HG03097 (cell line): ENCODE results near the gene ALOXE3.
"Not testable (repeated sequence)": the region's sequence is repeated elsewhere in the genome, so short reads cannot be mapped to it uniquely, and the experiment has no call there.

Source experiments
- ATAC-seq: cut with Tn5 transposase; IDR thresholded peaks from one replicate; pipeline ENCODE4 v1.9.1; 2021; ENCODE audit not compliant: unreplicated experiment, low FRiP score

The ALOXE3 gene

GRCh38 chr17:8075081-8075480 is 43.2 kb downstream of the ALOXE3 start:
- ATAC-seq: no peak

GRCh38 chr17:8074554-8074953 is 43.8 kb downstream of the ALOXE3 start:
- no peak for ATAC-seq

GRCh38 chr17:8073627-8074484 is 44.5 kb downstream of the ALOXE3 start:
- no peak for ATAC-seq

GRCh38 chr17:8072729-8073461 is 45.4 kb downstream of the ALOXE3 start:
- ATAC-seq: no peak

GRCh38 chr17:8072341-8072728 is 46.0 kb downstream of the ALOXE3 start:
- ATAC-seq: no peak

DNA sequence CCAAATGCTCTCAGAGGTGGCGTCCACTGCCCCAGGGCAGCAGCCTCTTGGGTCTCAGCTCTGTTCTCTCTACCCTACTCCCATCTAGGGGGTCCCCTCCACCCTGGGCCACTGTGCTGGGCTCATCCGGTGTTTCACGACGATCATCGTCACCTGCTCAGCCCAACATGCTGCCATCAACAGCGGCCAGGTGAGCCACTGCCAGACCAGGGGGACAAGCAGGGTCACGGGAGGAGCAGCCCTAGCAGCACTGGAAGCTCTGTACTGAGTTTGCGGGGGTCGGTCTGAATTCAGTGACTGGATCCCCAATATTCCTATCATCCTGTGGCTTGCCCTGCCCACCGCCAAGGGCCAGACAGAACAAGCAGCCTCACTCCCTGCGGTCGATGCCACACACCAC is 46.8 kb downstream of the ALOXE3 start:
- no peak for ATAC-seq

DNA sequence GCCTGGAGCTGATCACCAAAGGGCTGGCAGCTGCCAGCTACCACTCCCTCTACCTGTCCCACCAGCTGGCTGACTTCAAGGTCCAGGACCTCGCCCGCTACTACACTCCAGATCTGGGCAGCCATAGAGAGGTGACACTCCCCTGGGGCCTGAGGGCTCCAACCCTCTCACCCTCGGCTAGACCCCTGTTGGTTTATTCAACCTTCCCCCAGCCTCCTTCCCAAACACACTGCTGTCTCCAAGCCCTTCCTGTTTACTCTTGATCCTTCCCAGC is 48.8 kb downstream of the ALOXE3 start:
- no peak for ATAC-seq

DNA sequence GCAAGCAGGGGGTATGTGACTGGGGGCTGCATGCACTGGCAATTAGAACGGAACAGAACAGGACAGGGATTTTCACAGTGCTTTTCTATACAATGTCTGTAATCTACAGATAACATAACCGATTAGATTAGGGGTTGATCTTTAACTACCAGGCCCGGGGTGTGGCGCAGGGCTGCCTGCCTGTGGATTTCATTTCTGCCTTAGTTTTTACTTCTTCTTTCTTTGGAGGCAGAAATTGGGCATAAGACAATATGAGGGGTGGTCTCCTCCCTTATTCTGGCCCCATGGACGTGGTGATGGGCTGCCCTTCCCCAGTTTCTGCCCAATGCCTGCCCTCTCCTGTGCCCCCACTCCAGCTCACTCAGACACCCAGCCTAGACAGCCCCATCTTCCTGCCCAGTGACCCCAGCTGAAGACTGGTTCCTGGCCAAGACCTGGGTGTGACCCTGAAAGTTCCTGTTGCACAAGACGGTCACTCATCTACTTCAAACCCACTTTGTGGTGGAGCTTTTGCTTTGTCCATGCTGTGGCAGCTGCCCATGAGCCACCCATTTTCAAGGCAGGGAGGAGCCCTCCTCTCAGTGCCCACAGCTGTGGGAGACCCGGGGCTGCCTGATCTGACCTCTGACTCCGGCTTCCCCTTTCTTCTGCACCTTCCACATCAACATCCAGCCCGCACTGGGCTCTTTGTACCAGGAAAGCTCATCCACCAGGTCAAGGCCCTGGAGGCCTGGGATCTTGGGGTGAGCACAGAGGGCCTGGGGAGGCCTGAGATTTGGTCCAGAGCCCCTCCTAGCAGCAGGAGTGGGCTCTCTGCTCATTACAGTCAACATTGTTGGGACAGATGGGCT is 49.4 kb downstream of the ALOXE3 start:
- ATAC-seq: no peak

- no peak for ATAC-seq
Observed at GRCh38 chr17:8067806-8068205, 50.5 kb downstream of the ALOXE3 start.

DNA sequence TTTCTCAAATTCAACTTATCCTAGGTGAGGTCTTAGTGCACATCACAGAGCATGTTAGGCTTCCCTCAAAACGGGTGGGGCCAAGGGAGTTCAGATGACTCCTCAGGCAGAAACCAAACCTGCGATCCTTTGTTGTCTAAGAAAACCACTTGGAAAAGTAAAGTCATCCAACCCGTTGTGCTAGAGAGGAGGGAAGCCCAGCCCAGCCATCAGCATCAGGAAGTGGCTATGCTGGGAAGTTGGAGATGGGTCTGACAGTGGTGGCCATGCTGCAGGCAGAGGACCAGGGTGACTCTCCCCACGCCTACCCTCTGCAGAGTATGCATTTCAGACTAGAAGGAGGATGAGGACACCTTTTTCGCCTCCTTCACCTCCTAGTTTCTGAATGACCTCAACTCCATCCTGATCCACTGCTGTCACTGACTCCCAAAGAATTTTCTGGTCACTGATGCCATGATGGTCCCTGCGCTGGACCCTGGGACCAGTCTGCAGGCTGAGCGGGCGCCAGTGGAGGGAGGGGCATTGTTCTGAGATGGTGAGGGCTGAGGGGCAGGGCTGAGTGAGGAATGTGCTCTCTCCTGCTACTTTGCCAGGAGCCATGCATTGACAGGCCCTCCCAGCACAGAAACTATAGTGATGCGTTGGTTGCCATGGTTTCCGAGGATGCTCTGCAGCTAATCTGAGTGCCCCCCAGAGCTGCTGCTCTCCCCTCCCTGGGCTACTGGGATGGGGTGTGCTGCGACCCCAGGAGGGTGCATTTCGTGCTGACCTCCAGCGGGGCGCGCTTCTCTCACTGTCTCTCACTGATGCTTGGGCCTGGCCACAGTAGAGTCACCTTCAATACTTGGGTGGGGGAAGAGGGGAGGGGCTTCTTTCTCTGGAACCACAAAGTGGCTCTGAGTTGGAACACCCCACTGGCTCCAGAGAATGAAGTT is 51.2 kb downstream of the ALOXE3 start:
- ATAC-seq: no peak

DNA sequence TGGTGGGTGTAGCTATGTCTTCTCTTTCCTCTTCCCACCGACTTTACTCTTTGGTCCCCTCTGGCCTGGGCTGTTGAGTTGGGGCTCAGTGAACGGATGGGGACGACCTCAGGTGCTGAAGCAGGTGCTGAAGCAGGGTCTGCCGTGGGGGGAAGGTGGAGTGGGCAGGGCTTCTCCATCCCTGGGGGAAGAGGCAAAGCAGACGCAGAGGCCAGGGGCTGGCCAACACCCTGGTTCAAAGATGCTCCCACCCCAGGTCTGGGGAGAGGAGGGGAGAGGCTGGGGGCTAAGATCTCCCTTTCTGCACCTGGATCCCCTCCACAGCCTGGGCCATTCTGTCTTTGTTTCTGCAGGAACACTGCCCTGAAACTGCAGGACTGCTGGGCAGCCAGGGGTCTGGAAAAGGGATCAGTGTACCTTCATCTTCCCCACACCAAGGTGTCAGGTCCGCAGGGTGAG is 53.7 kb downstream of the ALOXE3 start:
- no peak for ATAC-seq

- no peak for ATAC-seq
Observed at GRCh38 chr17:8063761-8064534, 54.4 kb downstream of the ALOXE3 start.

DNA sequence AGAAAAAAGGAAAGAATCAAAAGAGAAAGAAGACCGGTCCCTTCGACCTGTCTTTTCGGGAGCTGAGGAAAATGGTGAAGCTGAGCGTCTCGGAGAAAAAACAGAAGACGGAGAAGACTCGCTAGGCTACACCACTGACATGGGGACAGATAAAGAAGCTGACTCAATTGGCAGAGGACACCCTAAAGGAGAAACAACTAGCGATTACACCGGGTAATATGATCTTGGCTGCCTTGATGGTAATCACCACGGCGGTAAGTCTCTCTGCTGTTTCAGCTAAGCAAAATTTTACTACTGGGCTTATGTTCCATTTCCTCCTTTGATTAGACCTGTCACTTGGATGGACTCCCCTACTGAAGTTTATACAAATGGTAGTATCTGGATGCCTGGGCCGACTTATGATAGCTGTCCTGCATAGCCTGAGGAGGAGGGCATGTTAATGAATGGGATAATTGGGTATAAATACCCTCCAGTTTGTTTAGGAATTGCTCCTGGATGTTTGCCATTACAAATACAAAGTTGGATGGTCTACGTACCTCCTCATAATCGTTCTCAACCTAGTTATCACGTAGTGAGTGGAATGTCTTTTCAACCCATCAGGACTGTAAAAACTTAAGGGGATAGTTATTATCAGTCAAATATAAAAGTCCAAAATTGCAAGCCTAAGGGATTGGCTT is 55.4 kb downstream of the ALOXE3 start:
- ATAC-seq: no peak

DNA sequence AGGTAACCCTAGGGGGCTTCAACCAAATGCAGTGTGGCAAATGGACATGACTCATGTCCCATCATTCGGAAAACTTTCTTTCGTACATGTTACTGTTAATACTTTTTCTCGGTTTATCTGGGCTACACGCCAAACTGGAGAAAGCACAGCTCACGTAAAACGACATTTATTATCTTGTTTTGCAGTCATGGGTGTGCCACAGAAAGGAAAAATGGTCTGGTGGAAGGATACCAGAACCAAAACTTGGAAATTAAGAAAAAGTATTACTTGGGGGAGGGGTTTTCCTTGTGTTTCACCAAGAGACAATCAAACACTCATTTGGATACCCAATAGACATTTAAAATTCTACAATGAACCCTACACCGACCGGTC is 55.9 kb downstream of the ALOXE3 start:
- ATAC-seq: no peak

- not testable (repeated sequence) for ATAC-seq
Observed at GRCh38 chr17:8061851-8062250, 56.5 kb downstream of the ALOXE3 start.

GRCh38 chr17:8060274-8060673 is 58.0 kb downstream of the ALOXE3 start:
- ATAC-seq: no peak

- no peak for ATAC-seq
Observed at GRCh38 chr17:8059131-8059530, 59.2 kb downstream of the ALOXE3 start.

GRCh38 chr17:8057691-8058114 is 60.6 kb downstream of the ALOXE3 start:
- ATAC-seq: peak; percentile 56
